ENCODE results near the gene EHBP1L1. TPM values are rescaled to one million over a fixed set of nuclear protein-coding genes. Genes with fewer than 3 reads are reported as not detected.

The EHBP1L1 gene
- total RNA-seq, result 3.1 and 3.4 TPM in 2 replicates

GRCh38 chr11:65575568-65576231, at the start of gene EHBP1L1:
Gene EHBP1L1 (plus strand): TSS chr11:65576053. CDS start chr11:65576303, 250 bp downstream.

GRCh38 chr11:65558002-65558929, 17.6 kb upstream of the EHBP1L1 start, which contains the start of gene LTBP3:
Gene LTBP3 (minus strand): TSS chr11:65558359. CDS start chr11:65557959, 400 bp downstream.

GRCh38 chr11:65569973-65570918, 5.6 kb upstream of the EHBP1L1 start, which contains the start of gene ZNRD2:
Gene ZNRD2 (plus strand): TSS chr11:65570477. CDS start chr11:65570492, 15 bp downstream.

DNA sequence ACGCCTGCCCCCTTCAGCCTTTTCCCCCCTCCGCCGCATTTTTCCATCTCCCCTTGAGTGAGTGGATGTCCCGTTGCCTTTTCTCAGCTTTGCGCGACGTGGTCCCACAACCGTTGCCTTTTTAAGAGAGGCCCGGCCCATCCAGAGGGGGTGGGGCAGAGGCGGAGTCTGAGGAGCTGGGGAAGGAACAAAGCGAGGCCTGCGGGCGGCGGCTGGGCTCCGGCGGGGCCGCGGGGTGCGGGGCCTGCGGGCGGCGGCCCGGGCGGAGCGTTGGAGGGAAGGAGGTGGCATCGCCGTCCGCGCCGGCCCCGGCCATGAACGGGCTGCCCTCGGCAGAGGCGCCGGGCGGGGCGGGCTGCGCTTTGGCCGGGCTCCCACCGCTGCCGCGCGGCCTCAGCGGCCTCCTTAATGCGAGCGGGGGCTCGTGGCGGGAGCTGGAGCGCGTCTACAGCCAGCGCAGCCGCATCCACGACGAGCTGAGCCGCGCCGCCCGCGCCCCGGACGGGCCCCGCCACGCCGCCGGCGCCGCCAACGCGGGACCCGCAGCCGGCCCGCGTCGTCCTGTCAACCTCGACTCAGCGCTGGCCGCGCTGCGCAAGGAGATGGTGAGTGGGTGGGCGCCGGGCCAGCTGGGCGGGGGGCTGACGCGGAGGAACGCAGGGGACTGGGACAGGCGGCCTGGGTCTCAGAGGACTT, 3.3 kb upstream of the EHBP1L1 start, which contains the start of gene FAM89B:
TSS of gene FAM89B (plus strand) at position 183 of the 696 bp plus-strand sequence. CDS start at position 315, 132 bp downstream.

DNA sequence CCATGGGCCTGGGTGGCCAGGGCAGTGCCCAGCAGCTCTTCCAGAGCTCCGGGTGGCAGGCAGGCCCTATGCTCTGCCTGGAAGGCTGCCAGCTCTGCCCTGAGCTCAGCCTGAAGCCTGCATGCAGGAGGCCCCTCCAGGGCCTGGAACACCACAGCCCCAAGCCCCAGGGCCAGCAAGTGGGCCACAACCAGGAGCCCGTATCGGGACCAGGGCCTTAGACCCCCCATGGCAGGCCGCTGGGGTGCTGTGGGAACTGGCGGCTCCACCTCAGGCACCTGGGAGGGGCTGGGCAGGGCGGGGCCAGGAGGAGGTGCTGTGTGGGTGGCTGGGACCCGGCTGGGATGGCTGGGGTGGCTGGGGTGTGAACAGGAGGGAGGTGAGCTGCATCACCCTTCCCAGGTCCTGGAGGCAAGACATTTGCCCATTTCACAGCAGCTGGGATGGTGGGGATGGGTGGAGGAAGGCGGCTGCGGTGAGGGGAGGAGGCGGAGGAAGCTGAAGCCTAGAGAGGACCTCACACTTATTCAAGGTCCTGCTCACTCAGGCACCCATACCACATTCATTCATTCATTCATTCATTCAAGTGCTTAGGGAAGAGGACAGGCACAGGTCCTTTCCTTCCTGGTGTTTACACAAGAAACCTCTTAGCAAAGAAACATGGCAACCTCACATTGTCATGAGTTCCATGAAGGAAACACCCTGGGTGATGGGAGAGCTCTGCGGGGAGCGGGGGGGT, 19.9 kb downstream of the EHBP1L1 start, which contains the start of gene KCNK7:
TSS of gene KCNK7 (minus strand) at position 258 of the 739 bp plus-strand sequence. CDS start at position 230, 28 bp downstream.

GRCh38 chr11:65615229-65615949, 39.5 kb downstream of the EHBP1L1 start, which contains the start of gene PCNX3:
Gene PCNX3 (plus strand): TSS chr11:65615776. CDS start chr11:65616312, 536 bp downstream.

GRCh38 chr11:65637794-65638419, 62.1 kb downstream of the EHBP1L1 start, which contains the start of gene SIPA1:
Gene SIPA1 (plus strand): TSS chr11:65638101. CDS start chr11:65640922, 2,821 bp downstream.

Other genes starting within 250 kb of the EHBP1L1 start
- 17.8 and 25.1 TPM in 2 replicates for gene DPF2, start 242.2 kb upstream of the EHBP1L1 start, total RNA-seq
- 0.09 and 0.22 TPM in 2 replicates for gene TIGD3, start 221.3 kb upstream of the EHBP1L1 start, total RNA-seq
- 0.87 and 1.3 TPM in 2 replicates for gene SLC25A45, start 193.4 kb upstream of the EHBP1L1 start, total RNA-seq
- gene FRMD8, start 189.4 kb upstream of the EHBP1L1 start, total RNA-seq, result 73.0 and 77.6 TPM in 2 replicates
- 50.3 and 79.9 TPM in 2 replicates for gene NEAT1, start 153.3 kb upstream of the EHBP1L1 start, total RNA-seq
- gene MALAT1, start 77.0 kb upstream of the EHBP1L1 start, total RNA-seq, result 2,968 and 4,091 TPM in 2 replicates
- 36.6 and 44.3 TPM in 2 replicates for gene SCYL1, start 51.0 kb upstream of the EHBP1L1 start, total RNA-seq
- gene LTBP3, start 17.7 kb upstream of the EHBP1L1 start, total RNA-seq, result 15.6 and 23.5 TPM in 2 replicates
- gene ZNRD2, start 5.6 kb upstream of the EHBP1L1 start, total RNA-seq, result 26.7 and 33.2 TPM in 2 replicates
- gene FAM89B, start 3.5 kb upstream of the EHBP1L1 start, total RNA-seq, result 14.4 and 15.2 TPM in 2 replicates
- under 0.01 and 0.17 TPM in 2 replicates for gene KCNK7, start 19.7 kb downstream of the EHBP1L1 start, total RNA-seq
- 55.4 and 62.3 TPM in 2 replicates for gene MAP3K11, start 38.2 kb downstream of the EHBP1L1 start, total RNA-seq
- gene PCNX3, start 39.7 kb downstream of the EHBP1L1 start, total RNA-seq, result 11.4 and 11.8 TPM in 2 replicates
- gene SIPA1, start 62.0 kb downstream of the EHBP1L1 start, total RNA-seq, result 41.6 and 57.3 TPM in 2 replicates
- gene RELA, start 86.9 kb downstream of the EHBP1L1 start, total RNA-seq, result 14.4 and 15.2 TPM in 2 replicates
- 37.0 and 43.6 TPM in 2 replicates for gene KAT5, start 136.2 kb downstream of the EHBP1L1 start, total RNA-seq
- gene RNASEH2C, start 144.7 kb downstream of the EHBP1L1 start, total RNA-seq, result 52.2 and 55.8 TPM in 2 replicates
- 8.0 and 8.5 TPM in 2 replicates for gene AP5B1, start 204.9 kb downstream of the EHBP1L1 start, total RNA-seq
- not detected in 2 replicates for gene OVOL1, start 211.0 kb downstream of the EHBP1L1 start, total RNA-seq